A549 (cell line): ENCODE data around the gene ZNF222. TPM values are rescaled to one million over a fixed set of nuclear protein-coding genes. Genes with fewer than 3 reads are reported as not detected.

Experiments used
- ATAC-seq, 2 experiments: fragments of 200-7000 bp in 1 of 2; fragments of >200 bp in 1 of 2; cut with Nextera tagmentation in 1 of 2; cut with Tn5 transposase in 1 of 2; 3 replicates each; pipeline versions ENCODE4 v1.8.0 to v1.9.1; 2018 to 2020; ENCODE audit warnings: mild to moderate bottlenecking in 1 of 2, moderate library complexity in 1 of 2
- CTCF ChIA-PET: fragments of 300-600 bp; sonication (Branson Sonifier 250); formaldehyde crosslinking; extraction: SDS; loops from one replicate; lab custom pipeline; 2021; ENCODE audit warnings: antibody characterized with exemption, inconsistent platforms; lab: Yijun Ruan, JAX
- POLR2A ChIA-PET: fragments of 350-600 bp; formaldehyde crosslinking; extraction: SDS; loops from one replicate; lab custom pipeline; 2021; ENCODE audit warnings: antibody characterized with exemption, inconsistent platforms; lab: Yijun Ruan, JAX
- DNase-seq, 2 experiments: peaks; one replicate each; pipeline versions ENCODE4 v3.0.0 to v3.0.0-alpha.2; 2011 to 2016; ENCODE audit warnings: low read depth in 1 of 2, low spot score in 1 of 2
- FAIRE-seq: peaks from 2 replicates; lab custom pipeline; 2011; peaks lifted over from hg19 to GRCh38; lab: Jason Lieb, UNC
- H3K27ac ChIP-seq, 2 experiments: fragments of >200 bp; sonication (Bioruptor Twin); formaldehyde crosslinking; 3 replicates each; pipeline ENCODE4 v1.5.1; 2016 to 2017
- H3K4me1 ChIP-seq: fragments of >200 bp; sonication (Bioruptor Twin); formaldehyde crosslinking; 3 replicates; pipeline ENCODE4 v1.6.1; 2016
- H3K4me2 ChIP-seq: fragments of >200 bp; sonication (Bioruptor Twin); formaldehyde crosslinking; 3 replicates; pipeline ENCODE4 v1.6.1; 2016
- H3K4me3 ChIP-seq: fragments of >200 bp; sonication (Bioruptor Twin); formaldehyde crosslinking; 3 replicates; pipeline ENCODE4 v1.5.1; 2016
- H3K9me3 ChIP-seq: fragments of >200 bp; sonication (Bioruptor Twin); formaldehyde crosslinking; 3 replicates; pipeline ENCODE4 v1.6.1; 2016
- CHD2 ChIP-seq: fragments of 150-350 bp; IDR thresholded peaks from 2 replicates; pipeline ENCODE4 v1.6.1; 2014; ENCODE audit warnings: low read length; ENCODE audit not compliant: partially characterized antibody
- CHD4 ChIP-seq: fragments of 200-600 bp; sonication (generic); IDR thresholded peaks from 2 replicates; pipeline ENCODE4 v1.6.1; 2016; ENCODE audit warnings: antibody characterized with exemption, mild to moderate bottlenecking, borderline replicate concordance
- CTCF ChIP-seq: fragments of >200 bp; sonication (Bioruptor Twin); formaldehyde crosslinking; IDR thresholded peaks from 3 replicates; pipeline ENCODE4 v1.5.1; 2016
- EHF ChIP-seq: fragments of 250-450 bp; sonication (Bioruptor Pico); IDR thresholded peaks from 2 replicates; pipeline ENCODE4 v1.5.0; 2020; ENCODE audit warnings: mild to moderate bottlenecking
- ESRRA ChIP-seq: fragments of 150-350 bp; IDR thresholded peaks from 2 replicates; pipeline ENCODE4 v1.6.1; 2014; ENCODE audit warnings: mild to moderate bottlenecking, low read length, borderline replicate concordance
- FOSB ChIP-seq: fragments of 250-450 bp; sonication (Bioruptor Pico); IDR thresholded peaks from 2 replicates; pipeline ENCODE4 v1.5.0; 2020; ENCODE audit warnings: mild to moderate bottlenecking, moderate library complexity
- FOSL2 ChIP-seq, 2 experiments: fragments of 450-650 bp in 1 of 2; fragments of >200 bp in 1 of 2; sonication (Bioruptor Twin) in 1 of 2; formaldehyde crosslinking; IDR thresholded peaks; 2 replicates each; pipeline versions ENCODE4 v1.5.0 to v1.6.1; 2016 to 2020; ENCODE audit warnings: mild to moderate bottlenecking in 1 of 2, moderate library complexity in 1 of 2
- FOXS1 ChIP-seq: fragments of 250-450 bp; sonication (Bioruptor Pico); IDR thresholded peaks from 2 replicates; pipeline ENCODE4 v1.5.0; 2020; ENCODE audit warnings: mild to moderate bottlenecking, moderate library complexity
- HDAC2 ChIP-seq: fragments of 200-600 bp; sonication (generic); IDR thresholded peaks from 2 replicates; pipeline ENCODE4 v1.6.1; 2016
- HEYL ChIP-seq: fragments of 250-450 bp; sonication (Bioruptor Pico); IDR thresholded peaks from 2 replicates; pipeline ENCODE4 v1.8.0; 2021; ENCODE audit warnings: mild to moderate bottlenecking, moderate library complexity
- JUNB ChIP-seq: fragments of >200 bp; sonication (Bioruptor Twin); formaldehyde crosslinking; IDR thresholded peaks from 2 replicates; pipeline ENCODE4 v1.6.1; 2016
- KDM1A ChIP-seq: fragments of 200-600 bp; sonication (generic); IDR thresholded peaks from 2 replicates; pipeline ENCODE4 v1.6.1; 2016; ENCODE audit warnings: low read depth, mild to moderate bottlenecking
- KDM5A ChIP-seq: fragments of 200-600 bp; sonication (generic); IDR thresholded peaks from 2 replicates; pipeline ENCODE4 v1.6.1; 2016; ENCODE audit warnings: antibody characterized with exemption, mild to moderate bottlenecking
- MAFK ChIP-seq: fragments of 450-650 bp; IDR thresholded peaks from 2 replicates; pipeline ENCODE4 v1.6.1; 2014; ENCODE audit not compliant: partially characterized antibody
- MAZ ChIP-seq: fragments of 150-350 bp; IDR thresholded peaks from 2 replicates; pipeline ENCODE4 v1.6.1; 2014; ENCODE audit warnings: antibody characterized with exemption, low read depth, low read length, borderline replicate concordance
- MYC ChIP-seq: IDR thresholded peaks from 2 replicates; pipeline ENCODE4 v1.6.1; 2012; ENCODE audit warnings: mild to moderate bottlenecking, inconsistent platforms, low read length, improper control_type of control experiment, borderline replicate concordance
- NFE2L2 ChIP-seq: fragments of 150-350 bp; conservative IDR thresholded peaks from 2 replicates; pipeline ENCODE4 v1.6.1; 2014; ENCODE audit warnings: low read length
- NR3C1 ChIP-seq: fragments of >200 bp; sonication (Bioruptor Twin); formaldehyde crosslinking; IDR thresholded peaks from 3 replicates; pipeline ENCODE4 v1.6.1; 2017
- RARB ChIP-seq: fragments of 250-450 bp; sonication (Bioruptor Pico); IDR thresholded peaks from 2 replicates; pipeline ENCODE4 v1.8.0; 2021; ENCODE audit warnings: mild to moderate bottlenecking, moderate library complexity
- TFCP2L1 ChIP-seq: fragments of 250-450 bp; sonication (Bioruptor Pico); IDR thresholded peaks from 2 replicates; pipeline ENCODE4 v1.5.0; 2021; ENCODE audit warnings: mild to moderate bottlenecking
- ZC3H11A ChIP-seq: fragments of 450-650 bp; IDR thresholded peaks from 2 replicates; pipeline ENCODE4 v1.6.1; 2014; ENCODE audit warnings: antibody characterized with exemption, mild to moderate bottlenecking
- ZFP36 ChIP-seq: fragments of 450-650 bp; IDR thresholded peaks from 2 replicates; pipeline ENCODE4 v1.6.1; 2014; ENCODE audit warnings: borderline replicate concordance; ENCODE audit not compliant: partially characterized antibody
- WGBS: methylation state at CpG from one replicate; pipeline ENCODE4 v1.1.6; 2017; ENCODE audit errors: missing lambda C conversion rate; 5-methylcytosine and 5-hydroxymethylcytosine counted together
- polyA plus RNA-seq, 4 experiments: library from polyadenylated mRNA; depleted of rRNA in 3 of 4; stranded (reverse); fragments of >200 nt; fragmentation: RNase III in 1 of 4; extraction: RNeasy Plus Mini Kit Qiagen cat#74134 plus additional on column Dnase treatment in 1 of 4; gene quantifications; 2 replicates in 3 of 4; 3 replicates in 1 of 4; pipeline ENCODE4 v1.2.3, GENCODE V29; 2011 to 2017
- TF ChIP-seq, protein P1 (sequence below): fragments of 150-350 bp; IDR thresholded peaks from 2 replicates; pipeline ENCODE4 v1.6.1; 2014; ENCODE audit warnings: low read depth, mild to moderate bottlenecking, low read length
- TF ChIP-seq, protein P2 (sequence below): fragments of 200-600 bp; sonication (generic); IDR thresholded peaks from 2 replicates; pipeline ENCODE4 v1.6.1; 2016; ENCODE audit warnings: antibody characterized with exemption, mild to moderate bottlenecking, moderate library complexity
- TF ChIP-seq, protein P3 (sequence below): IDR thresholded peaks from 2 replicates; pipeline ENCODE4 v1.6.1; 2012
- TF ChIP-seq, protein P4 (sequence below): fragments of 250-450 bp; sonication (Bioruptor Pico); IDR thresholded peaks from 2 replicates; pipeline ENCODE4 v1.5.0; 2021; ENCODE audit warnings: mild to moderate bottlenecking, moderate library complexity, borderline replicate concordance

ZNF222 gene
- polyA plus RNA-seq, 2 of the 4 experiments (the other 2 are of a cell fraction) = 4.7 to 7.0 TPM

DNA sequence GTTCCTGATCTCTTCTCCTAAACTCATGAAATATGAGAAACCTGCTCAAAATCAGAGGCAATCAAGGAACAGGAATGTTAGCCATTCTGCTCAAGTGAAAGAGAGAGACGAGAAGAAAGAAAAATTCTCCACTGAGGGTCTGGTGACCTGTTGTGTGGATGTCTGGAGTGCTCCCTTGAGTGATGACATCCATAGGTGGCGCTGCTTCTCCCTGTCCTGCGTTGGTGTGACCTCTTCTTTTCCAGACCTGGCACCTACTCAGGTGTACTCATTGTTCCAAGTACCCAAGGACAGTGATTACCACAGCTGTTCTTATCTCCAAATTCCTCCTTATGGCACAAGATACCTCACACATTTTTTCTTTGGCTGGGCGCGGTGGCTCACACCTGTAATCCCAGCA lies 30.7 kb downstream of the ZNF222 start (continued):
- TF ChIP-seq EHF (CRISPR knock-in tag) (no peak), KDM5A (no peak), KDM1A (no peak), HEYL (CRISPR knock-in tag) (no peak), MYC (no peak)

DNA sequence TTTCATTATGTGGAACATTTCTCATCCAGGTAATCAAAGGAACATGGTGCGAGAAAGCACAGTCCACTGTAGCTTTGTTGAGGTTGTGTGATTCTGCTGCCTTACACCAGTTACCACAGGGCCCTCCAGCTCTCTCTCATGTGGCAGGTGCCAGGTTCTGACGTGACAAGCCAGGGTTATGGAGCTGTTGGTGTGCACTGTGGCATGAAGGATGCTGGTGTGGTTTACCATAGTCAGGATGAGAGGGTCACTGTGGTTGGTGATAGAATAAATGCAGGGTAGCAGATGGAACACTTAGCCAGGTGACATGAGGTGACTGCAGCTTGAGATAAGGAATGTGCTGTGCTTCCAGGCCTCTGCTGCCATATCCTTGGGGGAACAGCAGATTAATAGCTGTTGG lies 34.0 kb downstream of the ZNF222 start:
- ATAC-seq (no peak; a peak in 1 of 6 replicates), DNase-seq (no peak), FAIRE-seq (no peak)
- CTCF ChIA-PET = no interaction called here
- Histone ChIP-seq H3K9me3 (peaks cover 91% of the 10 kb centered on the region), H3K27ac (no peak overlapping the region), H3K4me2 (no peak overlapping the region), H3K4me3 (no peak overlapping the region), H3K4me1 (no peaks in the 10 kb centered on the region)
- POLR2A ChIA-PET = no interaction called here
- 65% methylated on average over 2 of the region's 2 CpGs for WGBS
- TF ChIP-seq HDAC2 = no peak
- TF ChIP-seq CHD2 = no peak
- no peak for TF ChIP-seq CHD4
- no peak for TF ChIP-seq MAZ
- TF ChIP-seq ZFP36 = no peak
- no peak for TF ChIP-seq NR3C1
- TF ChIP-seq, protein P1, sequence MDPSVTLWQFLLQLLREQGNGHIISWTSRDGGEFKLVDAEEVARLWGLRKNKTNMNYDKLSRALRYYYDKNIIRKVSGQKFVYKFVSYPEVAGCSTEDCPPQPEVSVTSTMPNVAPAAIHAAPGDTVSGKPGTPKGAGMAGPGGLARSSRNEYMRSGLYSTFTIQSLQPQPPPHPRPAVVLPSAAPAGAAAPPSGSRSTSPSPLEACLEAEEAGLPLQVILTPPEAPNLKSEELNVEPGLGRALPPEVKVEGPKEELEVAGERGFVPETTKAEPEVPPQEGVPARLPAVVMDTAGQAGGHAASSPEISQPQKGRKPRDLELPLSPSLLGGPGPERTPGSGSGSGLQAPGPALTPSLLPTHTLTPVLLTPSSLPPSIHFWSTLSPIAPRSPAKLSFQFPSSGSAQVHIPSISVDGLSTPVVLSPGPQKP = no peak
- no peak for TF ChIP-seq NFE2L2
- no peak for TF ChIP-seq ESRRA
- TF ChIP-seq, protein P2, sequence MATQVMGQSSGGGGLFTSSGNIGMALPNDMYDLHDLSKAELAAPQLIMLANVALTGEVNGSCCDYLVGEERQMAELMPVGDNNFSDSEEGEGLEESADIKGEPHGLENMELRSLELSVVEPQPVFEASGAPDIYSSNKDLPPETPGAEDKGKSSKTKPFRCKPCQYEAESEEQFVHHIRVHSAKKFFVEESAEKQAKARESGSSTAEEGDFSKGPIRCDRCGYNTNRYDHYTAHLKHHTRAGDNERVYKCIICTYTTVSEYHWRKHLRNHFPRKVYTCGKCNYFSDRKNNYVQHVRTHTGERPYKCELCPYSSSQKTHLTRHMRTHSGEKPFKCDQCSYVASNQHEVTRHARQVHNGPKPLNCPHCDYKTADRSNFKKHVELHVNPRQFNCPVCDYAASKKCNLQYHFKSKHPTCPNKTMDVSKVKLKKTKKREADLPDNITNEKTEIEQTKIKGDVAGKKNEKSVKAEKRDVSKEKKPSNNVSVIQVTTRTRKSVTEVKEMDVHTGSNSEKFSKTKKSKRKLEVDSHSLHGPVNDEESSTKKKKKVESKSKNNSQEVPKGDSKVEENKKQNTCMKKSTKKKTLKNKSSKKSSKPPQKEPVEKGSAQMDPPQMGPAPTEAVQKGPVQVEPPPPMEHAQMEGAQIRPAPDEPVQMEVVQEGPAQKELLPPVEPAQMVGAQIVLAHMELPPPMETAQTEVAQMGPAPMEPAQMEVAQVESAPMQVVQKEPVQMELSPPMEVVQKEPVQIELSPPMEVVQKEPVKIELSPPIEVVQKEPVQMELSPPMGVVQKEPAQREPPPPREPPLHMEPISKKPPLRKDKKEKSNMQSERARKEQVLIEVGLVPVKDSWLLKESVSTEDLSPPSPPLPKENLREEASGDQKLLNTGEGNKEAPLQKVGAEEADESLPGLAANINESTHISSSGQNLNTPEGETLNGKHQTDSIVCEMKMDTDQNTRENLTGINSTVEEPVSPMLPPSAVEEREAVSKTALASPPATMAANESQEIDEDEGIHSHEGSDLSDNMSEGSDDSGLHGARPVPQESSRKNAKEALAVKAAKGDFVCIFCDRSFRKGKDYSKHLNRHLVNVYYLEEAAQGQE = no peak
- TF ChIP-seq, protein P3, sequence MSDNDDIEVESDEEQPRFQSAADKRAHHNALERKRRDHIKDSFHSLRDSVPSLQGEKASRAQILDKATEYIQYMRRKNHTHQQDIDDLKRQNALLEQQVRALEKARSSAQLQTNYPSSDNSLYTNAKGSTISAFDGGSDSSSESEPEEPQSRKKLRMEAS = no peak
- TF ChIP-seq KDM1A = no peak

DNA sequence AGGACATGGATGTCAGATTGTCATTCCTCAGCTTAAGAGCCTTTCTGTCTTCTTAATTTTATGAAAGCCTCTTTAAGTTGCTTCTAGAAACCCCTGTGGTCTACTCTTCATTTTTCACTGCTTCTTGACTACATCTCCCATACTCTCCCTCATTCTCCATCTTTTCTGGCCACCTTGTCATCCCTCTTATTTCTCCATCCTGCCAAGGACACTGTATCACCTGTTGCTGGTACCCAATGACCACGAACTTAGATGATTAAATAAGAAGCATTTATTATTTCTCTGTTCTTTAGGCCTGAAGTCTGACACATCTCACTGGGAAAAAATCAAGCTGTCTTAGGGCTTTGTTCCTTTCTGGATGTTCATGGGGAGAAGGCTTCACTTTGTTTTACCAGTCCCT lies 35.9 kb downstream of the ZNF222 start:
- H3K9me3 ChIP-seq = peaks cover 90% of the 10 kb centered on the region
- ATAC-seq (no peak), DNase-seq (no peak), FAIRE-seq (no peak)
- TF ChIP-seq EHF (CRISPR knock-in tag) (no peak), FOSL2 (IDR thresholded peaks at IDR 0.05) (no peak), FOSL2 (CRISPR knock-in tag; IDR thresholded peaks at IDR 0.05) (no peak), TFCP2L1 (CRISPR knock-in tag) (no peak), CTCF (no peak), HEYL (CRISPR knock-in tag) (no peak), MYC (no peak), JUNB (no peak), ZC3H11A (no peak), FOSB (CRISPR knock-in tag) (no peak), FOXS1 (CRISPR knock-in tag) (no peak), RARB (CRISPR knock-in tag) (no peak), HDAC2 (no peak), MAFK (no peak)
- TF ChIP-seq, protein P4, sequence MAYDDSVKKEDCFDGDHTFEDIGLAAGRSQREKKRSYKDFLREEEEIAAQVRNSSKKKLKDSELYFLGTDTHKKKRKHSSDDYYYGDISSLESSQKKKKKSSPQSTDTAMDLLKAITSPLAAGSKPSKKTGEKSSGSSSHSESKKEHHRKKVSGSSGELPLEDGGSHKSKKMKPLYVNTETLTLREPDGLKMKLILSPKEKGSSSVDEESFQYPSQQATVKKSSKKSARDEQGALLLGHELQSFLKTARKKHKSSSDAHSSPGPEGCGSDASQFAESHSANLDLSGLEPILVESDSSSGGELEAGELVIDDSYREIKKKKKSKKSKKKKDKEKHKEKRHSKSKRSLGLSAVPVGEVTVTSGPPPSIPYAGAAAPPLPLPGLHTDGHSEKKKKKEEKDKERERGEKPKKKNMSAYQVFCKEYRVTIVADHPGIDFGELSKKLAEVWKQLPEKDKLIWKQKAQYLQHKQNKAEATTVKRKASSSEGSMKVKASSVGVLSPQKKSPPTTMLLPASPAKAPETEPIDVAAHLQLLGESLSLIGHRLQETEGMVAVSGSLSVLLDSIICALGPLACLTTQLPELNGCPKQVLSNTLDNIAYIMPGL (CRISPR knock-in tag) = no peak
- H3K4me3 ChIP-seq = no peak overlapping the region
- no peaks in the 10 kb centered on the region for H3K4me1 ChIP-seq
- POLR2A ChIA-PET = no interaction called here
- 41% methylated on average over 1 of the region's 1 CpG for WGBS
- no peak overlapping the region for H3K4me2 ChIP-seq
- H3K27ac ChIP-seq = no peak overlapping the region
- CTCF ChIA-PET = interaction anchor here (0.6 kb wide), 1 partner anchor 133 kb away, joined by 3 read pairs; no protein-coding TSS in a partner anchor
